T47D (cell line): ENCODE results near the gene CD55.

Experiments
- DNase-seq, 2 experiments: peaks; one replicate each; pipeline versions ENCODE4 v3.0.0 to v3.0.0-alpha.2; 2011 to 2012; ENCODE audit warnings: low read depth in 1 of 2, low spot score in 1 of 2
- JUND ChIP-seq: IDR thresholded peaks from 2 replicates; pipeline ENCODE4 v1.6.1; 2012; ENCODE audit warnings: low read depth
- in situ Hi-C: cut with HindIII; loops from 2 replicates; pipeline ENCODE4 v1.10.0; 2016; ENCODE audit warnings: low sequenced_read_pairs, low pct_unique_long_range_greater_than_20kb

The CD55 gene

DNA sequence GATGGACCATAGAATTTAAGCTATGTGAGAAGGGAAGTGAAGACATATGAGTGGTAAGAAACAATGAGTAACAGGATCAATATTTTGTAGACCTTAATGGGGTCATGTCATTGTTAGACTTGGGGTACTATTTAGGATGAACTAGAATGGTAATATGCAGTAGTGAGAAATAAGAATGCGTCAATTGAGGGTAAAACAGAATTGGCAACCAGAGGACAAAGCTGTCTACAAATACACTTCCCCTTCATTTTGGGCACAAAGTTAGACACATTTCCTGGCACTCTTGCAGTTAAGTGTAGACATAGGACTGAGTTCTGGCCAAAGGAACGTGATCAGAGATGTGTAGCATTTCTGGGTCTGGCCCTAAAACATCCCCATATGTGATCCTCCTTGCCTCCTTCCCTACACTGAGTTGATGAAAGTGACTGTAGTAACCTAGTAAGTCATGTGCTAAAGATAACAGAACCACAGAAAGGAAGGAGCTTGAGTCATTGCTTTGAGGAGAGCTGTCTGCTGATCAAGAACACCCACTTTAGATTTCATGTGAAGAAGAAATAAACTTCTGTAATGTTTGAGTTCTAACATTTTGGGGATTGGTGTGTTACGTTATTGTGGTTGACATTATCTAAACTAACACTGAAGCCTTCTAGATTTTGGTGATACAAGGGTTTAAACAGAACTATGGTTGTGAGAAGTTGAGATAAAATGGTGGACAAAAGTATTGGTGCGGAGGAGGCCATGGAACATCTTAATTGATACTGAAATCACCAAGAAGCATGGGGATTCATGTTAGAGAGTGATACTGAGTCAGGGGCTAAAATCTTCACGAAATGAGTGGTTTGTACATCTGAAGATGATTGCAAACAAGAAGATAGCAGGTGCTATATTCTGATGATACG, 41.7 kb downstream of the CD55 start:
- in situ Hi-C loops, result no loop called here
- TF ChIP-seq JUND, result no peak
- no peak for DNase-seq

DNA sequence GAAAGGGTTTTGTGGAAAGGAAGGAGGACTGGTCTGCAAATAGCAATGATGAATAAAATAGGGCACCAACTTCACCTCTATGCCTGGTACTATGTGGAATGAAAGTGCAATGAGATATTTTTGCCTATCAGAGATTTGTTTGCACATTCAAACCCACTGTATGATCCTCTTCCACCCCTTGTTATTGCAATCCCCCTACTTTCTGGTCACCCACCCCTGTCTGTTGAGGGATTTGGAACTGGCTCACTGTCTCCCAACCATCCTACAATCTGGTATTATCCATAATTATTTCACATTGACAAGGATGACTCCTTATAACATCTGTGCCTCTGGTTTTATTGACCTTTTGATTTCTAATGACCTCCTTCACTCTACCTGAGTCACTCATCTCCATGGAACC, 42.4 kb downstream of the CD55 start:
- no peak for TF ChIP-seq JUND
- in situ Hi-C loops, result no loop called here
- DNase-seq, result no peak

DNA sequence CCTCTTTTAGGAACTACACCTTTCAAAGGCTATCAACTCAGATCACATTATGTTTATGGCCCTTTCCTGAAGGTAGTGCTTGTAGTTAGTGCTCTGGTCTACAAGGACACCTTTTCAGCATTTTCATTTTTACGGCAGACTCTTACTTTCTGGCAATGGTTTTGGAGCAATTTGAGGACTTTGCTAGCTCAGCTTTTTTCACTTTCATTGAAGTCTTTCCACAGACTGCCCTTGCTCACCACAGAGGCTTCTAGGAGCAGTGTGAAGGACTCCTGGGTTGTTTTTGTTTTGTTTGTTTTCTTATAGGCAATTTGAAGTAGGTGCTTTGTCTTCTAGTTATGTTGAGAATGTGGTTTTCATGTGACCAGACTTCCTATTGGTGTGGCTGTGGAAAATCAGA, 43.1 kb downstream of the CD55 start:
- DNase-seq, result no peak
- TF ChIP-seq JUND, result no peak
- in situ Hi-C loops, result no loop called here

DNA sequence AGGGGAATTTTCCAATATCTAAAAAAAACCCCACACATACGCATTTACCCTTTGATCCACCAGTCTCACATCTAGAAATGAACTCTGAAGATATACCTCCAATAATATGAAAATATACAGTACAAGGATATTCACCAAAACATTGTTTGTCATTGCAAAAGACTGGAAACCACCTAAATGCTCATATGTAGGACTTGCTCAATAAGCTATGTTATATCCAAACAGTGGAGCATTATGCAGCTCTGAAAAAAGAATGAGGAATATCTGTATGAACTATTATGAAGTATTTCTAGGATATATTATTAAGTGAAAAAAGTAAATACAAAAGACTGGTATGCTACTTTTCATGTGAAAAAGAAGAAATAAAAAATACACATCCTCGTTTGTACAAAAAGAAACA, 43.6 kb downstream of the CD55 start:
- in situ Hi-C loops, result no loop called here
- DNase-seq, result no peak
- TF ChIP-seq JUND, result no peak

DNA sequence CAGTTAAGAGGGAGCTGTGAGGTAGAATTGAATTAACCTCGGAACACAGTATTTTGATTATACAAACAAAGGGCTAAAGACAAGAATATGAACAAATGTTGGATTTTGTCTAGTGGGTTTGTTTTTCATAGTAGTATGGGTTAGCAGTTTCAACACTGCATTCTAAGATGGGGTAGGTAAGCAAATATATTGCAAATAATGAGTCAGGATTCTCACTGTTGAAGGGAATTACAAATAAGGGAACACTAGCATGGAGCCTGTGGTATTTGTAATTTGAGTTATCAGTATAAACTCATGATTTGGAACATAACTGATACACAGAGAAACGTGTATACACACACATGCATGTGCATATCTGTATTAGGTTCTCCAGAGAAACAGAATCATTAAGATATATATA, 44.5 kb downstream of the CD55 start:
- TF ChIP-seq JUND, result no peak
- DNase-seq, result no peak
- in situ Hi-C loops, result no loop called here

DNA sequence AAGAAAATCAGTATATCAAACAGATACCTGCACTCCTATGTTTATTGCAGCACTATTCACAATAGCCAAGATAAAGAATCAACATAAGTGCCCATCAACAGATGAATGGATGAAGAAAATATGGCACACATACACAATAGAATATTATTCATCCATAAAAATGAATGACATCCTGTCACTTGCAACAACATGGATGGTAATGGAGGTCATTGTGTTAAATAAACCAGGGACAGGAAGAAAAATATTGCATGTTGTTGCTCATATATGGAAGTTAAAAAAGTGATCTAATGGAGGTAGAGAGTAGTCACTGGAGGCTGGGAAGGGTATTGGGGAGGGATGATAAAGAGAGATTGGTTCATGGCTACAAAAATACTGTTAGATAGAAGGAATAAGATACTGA, 67.2 kb downstream of the CD55 start:
- no peak for DNase-seq
- in situ Hi-C loops, result no loop called here
- TF ChIP-seq JUND, result no peak

DNA sequence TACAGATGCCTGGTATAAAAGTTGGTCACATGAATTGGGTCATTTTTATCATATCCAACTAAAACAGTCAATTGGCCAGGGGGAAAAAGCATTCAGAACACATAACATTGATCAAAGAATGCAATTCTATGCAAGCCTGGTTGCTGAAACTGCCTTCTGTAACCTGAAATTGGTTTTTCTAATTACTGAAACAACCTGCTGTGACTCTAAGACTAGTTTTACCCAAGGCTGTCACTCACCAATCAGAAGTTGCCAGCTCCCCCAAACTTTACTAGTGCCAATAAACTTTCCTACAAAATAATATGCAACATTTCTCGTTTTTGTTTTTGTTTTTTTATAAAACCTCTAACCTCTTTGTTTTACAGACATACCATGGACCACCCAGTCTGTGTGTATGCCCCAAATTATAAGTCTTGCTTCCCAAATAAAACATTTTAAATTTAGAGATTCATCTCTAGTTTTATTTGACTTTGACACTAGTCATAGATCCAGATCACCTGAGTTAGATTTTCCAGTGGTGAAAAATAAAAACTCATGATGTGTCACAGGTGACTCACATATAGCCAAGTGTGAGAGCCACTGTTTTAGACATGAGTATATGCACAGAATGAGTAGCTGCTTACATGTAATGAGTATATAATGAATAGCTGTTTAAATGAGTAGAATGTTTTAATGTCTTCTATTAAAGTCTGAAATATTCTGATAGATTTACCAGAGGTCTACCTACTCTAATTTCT, 68.4 kb downstream of the CD55 start:
- no peak for TF ChIP-seq JUND
- DNase-seq, result no peak
- in situ Hi-C loops, result no loop called here

DNA sequence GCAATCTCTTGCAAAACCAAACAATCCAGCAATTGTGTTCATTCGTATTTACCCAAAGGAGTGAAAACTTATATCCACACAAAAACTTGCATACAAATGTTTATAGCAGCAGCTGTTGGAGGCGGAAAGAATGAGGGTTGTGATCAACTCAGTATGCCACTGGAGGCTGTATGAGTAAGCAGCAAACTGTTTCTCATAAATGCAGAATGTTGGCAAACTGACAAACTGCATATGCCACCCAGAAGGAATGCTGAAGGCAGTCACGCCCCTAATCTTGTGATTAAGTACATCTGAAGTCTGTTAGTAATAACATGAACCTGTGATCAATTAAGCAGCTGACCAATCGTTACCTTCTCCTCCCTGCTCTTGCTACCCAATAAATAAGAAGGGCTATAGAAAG, 72.1 kb downstream of the CD55 start:
- peak in 1 of 2 experiments; percentile 62 for DNase-seq
- TF ChIP-seq JUND, result no peak
- in situ Hi-C loops, result no loop called here

DNA sequence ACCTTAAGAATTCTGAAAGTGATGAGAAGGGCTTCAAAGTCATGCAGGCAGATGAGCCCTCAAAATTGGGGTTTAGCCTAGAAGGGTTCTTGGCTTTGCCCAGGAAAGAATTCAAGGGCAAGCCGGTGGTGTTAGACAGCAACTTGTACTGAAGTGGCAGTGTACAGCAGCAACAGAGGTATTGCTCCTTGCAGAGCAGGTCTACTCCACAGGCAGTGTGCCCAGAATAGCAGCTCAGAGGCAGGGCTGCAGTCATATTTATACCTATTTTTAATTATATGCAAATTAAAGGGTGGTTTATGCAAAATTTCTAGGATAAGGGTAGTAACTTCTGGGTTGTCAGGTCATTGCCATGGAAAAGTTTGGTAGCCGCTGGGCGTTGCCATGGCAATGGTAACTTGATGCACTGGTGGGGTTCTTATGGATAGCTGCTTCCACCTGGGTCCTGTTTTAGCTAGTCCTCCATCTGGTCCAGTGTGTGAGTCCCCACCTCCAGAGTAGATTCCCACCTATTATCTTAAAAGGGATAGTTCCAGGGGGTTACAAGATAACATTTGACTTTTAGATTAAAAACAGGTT, 74.8 kb downstream of the CD55 start:
- no peak for TF ChIP-seq JUND
- no peak for DNase-seq
- in situ Hi-C loops, result no loop called here

DNA sequence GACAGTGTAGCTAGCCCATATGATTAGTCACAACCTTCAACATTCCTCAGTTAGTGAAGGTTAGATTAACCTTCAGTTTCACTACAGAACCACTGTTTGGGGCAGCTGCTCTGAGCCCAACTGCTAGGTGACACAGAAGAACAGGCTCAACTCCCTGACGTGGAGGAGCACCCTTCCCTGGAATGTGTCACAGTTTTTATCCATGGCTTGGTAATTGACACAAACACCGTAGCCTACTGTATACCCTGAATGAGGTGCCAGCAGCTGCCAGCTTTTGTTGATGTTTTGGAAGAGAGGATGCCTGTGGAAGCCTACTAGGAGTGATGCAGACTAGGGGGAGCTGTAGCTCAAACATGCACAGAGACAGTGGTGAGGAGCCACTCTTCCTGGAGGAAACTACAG, 76.0 kb downstream of the CD55 start:
- no peak for TF ChIP-seq JUND
- in situ Hi-C loops, result no loop called here
- peak in 1 of 2 experiments; percentile 38 for DNase-seq

DNA sequence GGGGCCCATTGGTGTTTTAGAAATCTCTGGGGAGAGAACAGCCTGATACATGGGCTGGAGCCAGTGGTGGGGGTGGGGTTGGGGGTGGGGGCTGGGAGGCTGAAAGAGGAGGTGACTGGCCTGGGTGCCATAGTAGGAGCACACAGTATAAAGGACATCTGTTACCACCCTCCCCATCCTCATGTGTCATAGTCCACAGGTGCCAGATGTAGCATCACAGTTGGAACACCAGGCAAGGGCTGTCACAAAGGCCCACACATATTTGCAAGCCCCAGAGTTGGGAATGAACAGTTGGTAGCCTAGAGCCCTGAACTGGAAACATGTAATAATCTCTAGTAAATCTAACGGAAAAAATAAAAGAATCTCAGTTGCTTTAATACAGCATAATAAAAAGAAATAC, 77.5 kb downstream of the CD55 start:
- no peak for DNase-seq
- no peak for TF ChIP-seq JUND
- in situ Hi-C loops, result no loop called here

DNA sequence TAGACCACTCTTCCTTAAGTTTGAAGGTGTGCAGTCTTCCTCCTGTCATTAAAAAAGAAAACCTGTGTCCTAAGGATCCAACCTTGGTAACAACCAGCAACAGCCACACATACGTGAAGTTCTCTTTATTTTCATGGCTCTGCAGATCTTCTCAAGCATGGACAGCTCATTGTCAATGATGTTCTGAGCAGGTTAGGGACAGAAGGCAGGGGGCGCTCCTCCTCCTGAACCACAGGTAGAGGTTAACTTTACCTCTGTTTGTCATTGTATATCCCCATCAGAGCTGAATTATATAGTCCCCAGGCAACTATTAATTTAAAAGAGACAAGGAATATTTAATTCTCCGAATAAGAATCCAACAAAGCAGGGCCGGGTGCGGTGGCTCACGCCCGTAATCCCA, 80.1 kb downstream of the CD55 start:
- DNase-seq, result no peak
- in situ Hi-C loops, result no loop called here
- no peak for TF ChIP-seq JUND

DNA sequence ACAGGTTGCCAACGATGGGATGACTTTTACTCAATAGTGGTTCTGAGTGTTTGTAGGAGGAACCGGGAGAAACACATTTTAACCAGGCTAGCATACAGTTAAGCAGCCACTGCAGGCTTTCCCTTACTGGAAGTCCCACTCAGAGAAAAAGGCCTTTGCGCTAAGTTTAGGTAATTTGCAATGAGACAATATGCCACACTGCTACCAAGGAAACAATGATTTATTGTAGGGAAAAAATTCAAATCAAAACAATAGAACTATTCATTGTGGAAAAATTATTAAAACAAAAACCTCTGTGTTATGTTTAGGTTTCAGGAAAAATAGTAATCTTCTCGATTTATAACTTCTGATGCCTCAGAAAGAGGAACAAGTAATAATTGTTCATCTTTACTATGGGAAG, 81.3 kb downstream of the CD55 start:
- in situ Hi-C loops, result no loop called here
- DNase-seq, result no peak
- no peak for TF ChIP-seq JUND
